GM12875 (cell line): Measurements from ENCODE around the gene LSM5.
"Not testable (repeated sequence)": the region's sequence is repeated elsewhere in the genome, so short reads cannot be mapped to it uniquely, and the experiment has no call there.

ENCODE experiments used
- H3K4me3 ChIP-seq: one replicate; pipeline ENCODE4 v1.5.1; 2011; ENCODE audit warnings: low read depth, low read length, control low read depth
- TF ChIP-seq, protein P1 (sequence below): IDR thresholded peaks from 2 replicates; pipeline ENCODE4 v1.5.1; 2011; ENCODE audit warnings: low read depth, mild to moderate bottlenecking, control low read depth, inconsistent platforms, low read length, moderate library complexity, borderline replicate concordance; ENCODE audit not compliant: insufficient read depth

Gene LSM5

GRCh38 chr7:32506266-32507054 is 16.3 kb upstream of the LSM5 start:
- TF ChIP-seq, protein P1, sequence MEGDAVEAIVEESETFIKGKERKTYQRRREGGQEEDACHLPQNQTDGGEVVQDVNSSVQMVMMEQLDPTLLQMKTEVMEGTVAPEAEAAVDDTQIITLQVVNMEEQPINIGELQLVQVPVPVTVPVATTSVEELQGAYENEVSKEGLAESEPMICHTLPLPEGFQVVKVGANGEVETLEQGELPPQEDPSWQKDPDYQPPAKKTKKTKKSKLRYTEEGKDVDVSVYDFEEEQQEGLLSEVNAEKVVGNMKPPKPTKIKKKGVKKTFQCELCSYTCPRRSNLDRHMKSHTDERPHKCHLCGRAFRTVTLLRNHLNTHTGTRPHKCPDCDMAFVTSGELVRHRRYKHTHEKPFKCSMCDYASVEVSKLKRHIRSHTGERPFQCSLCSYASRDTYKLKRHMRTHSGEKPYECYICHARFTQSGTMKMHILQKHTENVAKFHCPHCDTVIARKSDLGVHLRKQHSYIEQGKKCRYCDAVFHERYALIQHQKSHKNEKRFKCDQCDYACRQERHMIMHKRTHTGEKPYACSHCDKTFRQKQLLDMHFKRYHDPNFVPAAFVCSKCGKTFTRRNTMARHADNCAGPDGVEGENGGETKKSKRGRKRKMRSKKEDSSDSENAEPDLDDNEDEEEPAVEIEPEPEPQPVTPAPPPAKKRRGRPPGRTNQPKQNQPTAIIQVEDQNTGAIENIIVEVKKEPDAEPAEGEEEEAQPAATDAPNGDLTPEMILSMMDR, result no peak
- H3K4me3 ChIP-seq, result no peak overlapping the region

- TF ChIP-seq, protein P1, result no peak
- no peak overlapping the region for H3K4me3 ChIP-seq
Observed at GRCh38 chr7:32502728-32503127, 12.5 kb upstream of the LSM5 start.

DNA sequence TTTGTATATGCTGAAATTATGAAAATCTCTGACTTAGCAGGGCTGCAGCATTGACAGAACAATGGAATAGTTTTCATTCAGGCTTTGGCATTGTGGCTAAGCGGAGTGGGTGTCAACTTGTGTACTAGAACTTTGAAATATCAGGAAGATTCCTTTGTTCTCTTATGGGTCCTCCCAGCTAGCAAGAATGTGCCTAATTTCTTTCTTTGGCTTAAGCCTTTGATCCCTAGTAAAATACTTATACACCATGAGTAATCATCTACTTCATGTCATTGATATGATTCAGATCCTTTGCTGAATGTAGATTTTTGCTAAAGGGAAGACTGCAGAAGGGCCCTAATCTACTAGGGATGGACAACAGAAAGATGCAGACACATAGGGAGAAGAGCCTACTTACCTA is 11.3 kb upstream of the LSM5 start:
- TF ChIP-seq, protein P1, result no peak
- H3K4me3 ChIP-seq, result no peak overlapping the region

DNA sequence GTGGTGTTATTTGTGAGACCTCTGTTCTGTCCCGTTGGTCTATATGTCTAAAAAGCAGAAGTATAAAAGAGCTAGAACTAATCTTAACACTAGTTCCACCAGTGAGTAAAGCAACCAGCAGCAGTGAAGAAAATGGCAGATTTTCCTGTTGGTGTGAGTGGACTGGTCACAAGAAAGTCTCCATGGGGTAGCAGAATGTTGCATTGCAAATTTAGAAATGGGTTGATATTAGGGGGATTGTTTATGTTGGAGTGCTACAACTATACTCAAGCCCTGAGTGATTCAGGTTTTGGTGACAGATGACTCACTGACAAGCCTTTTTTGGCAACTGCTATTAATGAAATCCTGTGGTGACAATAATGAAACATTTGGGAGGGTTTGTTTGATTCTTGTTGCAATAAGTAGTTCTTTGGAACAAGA is 10.8 kb upstream of the LSM5 start:
- peak overlapping the region; percentile 2 for H3K4me3 ChIP-seq
- TF ChIP-seq, protein P1, result no peak

DNA sequence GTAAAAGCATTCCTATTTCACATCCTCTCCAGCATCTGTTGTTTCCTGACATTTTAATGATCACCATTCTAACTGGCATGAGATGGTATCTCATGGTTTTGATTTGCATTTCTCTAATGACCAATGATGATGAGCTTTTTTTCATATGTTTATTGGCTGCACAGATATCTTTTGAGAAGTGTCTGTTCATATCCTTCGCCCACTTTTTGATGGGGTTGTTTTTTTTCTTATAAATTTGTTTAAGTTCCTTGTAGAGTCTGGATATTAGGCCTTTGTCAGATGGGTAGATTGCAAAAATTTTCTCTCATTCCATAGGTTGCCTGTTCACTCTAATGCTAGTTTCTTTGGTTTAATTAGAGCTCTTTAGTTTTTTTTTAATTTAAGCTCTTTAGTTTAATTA is 10.0 kb upstream of the LSM5 start:
- not testable (repeated sequence) for H3K4me3 ChIP-seq

DNA sequence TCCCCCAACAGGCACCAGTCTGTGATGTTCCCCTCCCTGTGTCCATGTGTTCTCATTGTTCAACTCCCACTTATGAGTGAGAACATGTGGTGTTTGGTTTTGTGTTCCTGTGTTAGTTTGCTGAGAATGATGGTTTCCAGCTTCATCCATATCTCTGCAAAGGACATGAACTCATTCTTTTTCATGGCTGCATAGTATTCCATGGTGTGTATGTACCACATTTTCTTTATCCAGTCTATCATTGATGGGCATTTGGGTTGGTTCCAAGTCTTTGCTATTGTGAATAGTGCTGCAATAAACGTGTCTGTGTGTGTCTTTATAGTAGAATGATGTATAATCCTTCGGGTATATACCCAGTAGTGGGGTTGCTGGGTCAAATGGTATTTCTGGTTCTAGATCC is 9.6 kb upstream of the LSM5 start:
- H3K4me3 ChIP-seq, result not testable (repeated sequence)

DNA sequence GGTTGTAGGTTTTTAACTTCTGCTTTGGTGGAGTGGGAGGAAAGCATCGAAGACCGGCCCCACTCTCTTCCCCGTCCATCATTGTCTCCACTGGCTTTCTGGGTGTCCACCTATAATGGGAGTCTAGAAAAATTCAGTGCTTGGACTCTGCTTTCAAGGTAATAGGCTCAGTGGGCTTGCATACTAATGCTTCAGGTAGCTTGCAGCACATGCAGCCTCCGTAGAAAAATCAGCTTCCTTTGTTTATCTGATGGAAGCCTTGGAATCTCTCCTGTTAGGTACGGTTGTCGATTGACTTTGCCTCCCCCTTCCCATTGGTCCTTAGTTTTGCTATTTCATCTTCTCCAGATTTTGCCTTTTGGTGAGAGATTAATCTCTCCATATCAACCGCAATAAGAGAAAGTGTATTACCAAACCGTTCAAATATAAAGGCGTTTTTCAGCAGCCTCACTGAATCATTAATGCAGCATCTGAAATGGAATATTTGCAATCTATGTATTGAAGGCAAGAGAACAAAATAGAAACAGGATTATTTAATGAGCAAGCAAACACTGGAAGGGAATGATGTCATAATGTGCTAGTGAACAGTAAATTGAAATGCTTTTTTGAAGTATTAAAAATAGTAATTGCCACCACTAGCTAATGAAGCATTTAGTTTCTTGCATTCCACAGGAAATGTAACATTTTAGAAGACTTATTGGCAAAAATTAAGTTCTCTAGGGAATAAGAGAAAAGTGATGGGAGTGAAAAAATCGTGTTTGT is 6.1 kb upstream of the LSM5 start:
- peak overlapping the region; percentile 97 for H3K4me3 ChIP-seq
- TF ChIP-seq, protein P1, result no peak
